Kidney (tissue), 14 donors: ENCODE data around the gene NOTUM. TPM values are rescaled to one million over a fixed set of nuclear protein-coding genes. Genes with fewer than 3 reads are reported as not detected.

Experiments
- DNase-seq, 5 donors: peaks; one replicate each; pipeline ENCODE4 v3.0.0-alpha.2; 2013 to 2020
- FAIRE-seq: peaks from 2 replicates; lab custom pipeline; 2012; peaks lifted over from hg19 to GRCh38; lab: Jason Lieb, UNC
- H3K27ac ChIP-seq, 2 donors: one replicate each; pipeline ENCODE4 v1.7.0; 2013; ENCODE audit warnings: low read depth in 2 of 2, low read length in 2 of 2, inconsistent platforms in 1 of 2
- H3K27me3 ChIP-seq: one replicate; pipeline ENCODE4 v1.7.1; 2013; ENCODE audit warnings: low read length, inconsistent platforms; ENCODE audit not compliant: control insufficient read depth, insufficient read depth
- H3K36me3 ChIP-seq, 3 donors: one replicate each; pipeline versions ENCODE4 v1.7.0 to v1.7.1; 2013; ENCODE audit warnings: low read length in 3 of 3, control low read depth in 1 of 3, inconsistent platforms in 1 of 3; ENCODE audit not compliant: insufficient read depth in 3 of 3, control insufficient read depth in 2 of 3
- H3K4me1 ChIP-seq, 3 donors: one replicate each; pipeline versions ENCODE4 v1.7.0 to v1.7.1; 2013; ENCODE audit warnings: low read length in 3 of 3, inconsistent platforms in 1 of 3, low read depth in 1 of 3; ENCODE audit not compliant: control insufficient read depth in 2 of 3, insufficient read depth in 2 of 3
- H3K4me3 ChIP-seq, 3 donors: one replicate each; pipeline versions ENCODE4 v1.7.0 to v1.8.1; 2013; ENCODE audit warnings: low read length in 3 of 3, control low read depth in 1 of 3, inconsistent platforms in 1 of 3
- H3K9ac ChIP-seq, 3 donors: one replicate each; pipeline versions ENCODE4 v1.7.0 to v1.7.1; 2013; ENCODE audit warnings: low read length in 3 of 3, control low read depth in 1 of 3, inconsistent platforms in 1 of 3
- H3K9me3 ChIP-seq, 3 donors: one replicate each; pipeline versions ENCODE4 v1.7.0 to v1.7.1; 2013; ENCODE audit warnings: low read length in 3 of 3, control low read depth in 1 of 3, inconsistent platforms in 1 of 3; ENCODE audit not compliant: control insufficient read depth in 2 of 3, insufficient read depth in 1 of 3
- intact Hi-C: fragments of 100-400 bp; cut with DNase I; formaldehyde crosslinking; loops from one replicate; pipeline ENCODE4 v1.11.1; 2022
- polyA plus RNA-seq: library from polyadenylated mRNA; stranded (reverse); fragments of 350-450 nt; fragmentation: Illumina TruSeq; extraction: RNeasy Lipid Tissue Mini Kit (QIAGEN cat#74804); gene quantifications from one replicate; pipeline ENCODE4 v1.2.3, GENCODE V29; 2014; ENCODE audit warnings: low read depth, low replicate concordance; ENCODE audit not compliant: insufficient read depth
- total RNA-seq: library from RNA; stranded (reverse); fragmentation: NEBNext Ultra II Directional; extraction: Animal tissue kit (Norgen Biotek cat#: 25700); gene quantifications from one replicate; pipeline ENCODE4 v1.2.1, GENCODE V29; 2021
- TF ChIP-seq, protein P1 (sequence below): IDR thresholded peaks from 3 replicates; pipeline ENCODE4 v1.5.1; 2012; ENCODE audit warnings: mild to moderate bottlenecking, moderate library complexity, borderline replicate concordance; ENCODE audit not compliant: insufficient read depth; ENCODE audit errors: extremely low read depth
- donor health status: control.
- donor health status: control.
- donor health status: control.
- donor health status: control.
- donor health status: control.
- donor health status: DM: yes; HTN: yes; CAD: no.
- donor health status: Normal renal cell carcinoma (clear cell type).

The NOTUM gene
- total and polyA plus RNA-seq, 2 donors from 2014 or later = not detected

DNA sequence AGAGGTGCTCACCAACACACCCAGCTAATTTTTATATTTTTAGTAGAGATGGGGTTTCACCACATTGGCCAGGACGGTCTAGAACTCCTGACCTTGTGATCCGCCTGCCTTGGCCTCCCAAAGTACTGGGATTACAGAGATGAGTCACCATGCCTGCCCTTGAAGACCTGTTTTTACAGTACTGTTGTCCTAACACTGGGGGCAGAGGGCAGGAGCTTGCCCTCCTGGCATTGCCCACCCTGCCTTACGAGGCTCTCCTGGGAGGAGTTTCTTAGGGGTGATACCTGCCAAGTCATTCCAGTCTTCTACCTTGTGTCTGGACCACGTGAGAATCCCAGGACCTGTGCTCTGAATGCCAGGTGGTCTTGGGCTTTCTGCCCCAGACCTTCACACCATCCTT is 19.1 kb upstream of the NOTUM start:
- TF ChIP-seq, protein P1, sequence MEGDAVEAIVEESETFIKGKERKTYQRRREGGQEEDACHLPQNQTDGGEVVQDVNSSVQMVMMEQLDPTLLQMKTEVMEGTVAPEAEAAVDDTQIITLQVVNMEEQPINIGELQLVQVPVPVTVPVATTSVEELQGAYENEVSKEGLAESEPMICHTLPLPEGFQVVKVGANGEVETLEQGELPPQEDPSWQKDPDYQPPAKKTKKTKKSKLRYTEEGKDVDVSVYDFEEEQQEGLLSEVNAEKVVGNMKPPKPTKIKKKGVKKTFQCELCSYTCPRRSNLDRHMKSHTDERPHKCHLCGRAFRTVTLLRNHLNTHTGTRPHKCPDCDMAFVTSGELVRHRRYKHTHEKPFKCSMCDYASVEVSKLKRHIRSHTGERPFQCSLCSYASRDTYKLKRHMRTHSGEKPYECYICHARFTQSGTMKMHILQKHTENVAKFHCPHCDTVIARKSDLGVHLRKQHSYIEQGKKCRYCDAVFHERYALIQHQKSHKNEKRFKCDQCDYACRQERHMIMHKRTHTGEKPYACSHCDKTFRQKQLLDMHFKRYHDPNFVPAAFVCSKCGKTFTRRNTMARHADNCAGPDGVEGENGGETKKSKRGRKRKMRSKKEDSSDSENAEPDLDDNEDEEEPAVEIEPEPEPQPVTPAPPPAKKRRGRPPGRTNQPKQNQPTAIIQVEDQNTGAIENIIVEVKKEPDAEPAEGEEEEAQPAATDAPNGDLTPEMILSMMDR = no peak
- no peaks in the 10 kb centered on the region for H3K9me3 ChIP-seq
- DNase-seq (no peak), FAIRE-seq (no peak)
- H3K27me3 ChIP-seq = no peaks in the 10 kb centered on the region
- H3K27ac ChIP-seq = no peak overlapping the region
- H3K36me3 ChIP-seq = peaks cover 3% of the 10 kb centered on the region in 3 donors
- H3K9ac ChIP-seq = no peak overlapping the region
- H3K4me3 ChIP-seq = no peak overlapping the region
- H3K4me1 ChIP-seq = peaks cover 0 to 12% (median 11%) of the 10 kb centered on the region in 3 donors
- intact Hi-C loops = no loop called here

DNA sequence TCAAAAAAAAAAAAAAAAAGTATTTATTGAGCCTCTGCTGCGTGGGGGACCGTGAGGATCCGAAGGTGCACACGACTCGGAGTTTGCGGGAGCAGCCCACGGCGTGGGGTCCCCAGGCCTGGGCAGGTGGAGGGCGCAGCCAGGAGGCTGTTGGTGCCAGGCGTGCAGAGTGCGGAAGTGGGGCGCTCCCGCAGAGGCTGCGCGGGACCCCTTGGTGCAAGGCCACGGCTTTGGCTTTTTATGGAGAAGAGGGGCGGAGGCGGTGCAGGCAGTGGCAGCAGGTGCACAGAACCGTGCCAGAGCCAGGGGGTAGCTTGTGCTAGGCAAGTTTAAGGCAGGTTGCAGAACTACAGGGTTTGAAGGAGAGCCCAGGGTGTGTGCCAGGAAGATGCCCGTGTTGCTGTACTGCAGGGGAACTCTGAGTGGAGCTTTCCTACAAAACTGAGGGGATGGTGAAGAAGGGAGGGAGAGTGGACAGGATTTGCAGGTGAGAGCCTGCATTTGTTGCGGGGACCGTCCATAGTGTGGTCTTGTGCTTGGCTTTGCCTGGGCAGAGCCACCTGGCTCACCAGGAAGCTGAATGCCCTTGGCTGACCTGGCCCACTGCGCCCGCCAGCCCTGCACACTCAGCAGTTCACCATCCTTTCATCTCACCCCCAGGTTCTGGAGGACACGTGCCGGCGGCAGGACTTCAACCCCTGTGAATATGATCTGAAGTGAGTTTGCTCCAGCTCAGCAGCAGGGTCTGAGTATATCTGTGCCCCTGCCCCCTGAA is 17.7 kb upstream of the NOTUM start:
- Histone ChIP-seq H3K9me3 (no peaks in the 10 kb centered on the region), H3K9ac (peak overlapping the region in 1 of 3 donors; percentile 8), H3K36me3 (no peaks in the 10 kb centered on the region), H3K27me3 (no peaks in the 10 kb centered on the region), H3K4me1 (peaks cover 0 to 12% (median 11%) of the 10 kb centered on the region in 3 donors), H3K4me3 (peak overlapping the region in 1 of 3 donors; percentile 69), H3K27ac (peak overlapping the region in 1 of 2 donors; percentile 22)
- FAIRE-seq (no peak), DNase-seq (peak in 1 of 5 donors; percentile 67)
- TF ChIP-seq, protein P1 = no peak
- intact Hi-C loops = no loop called here

DNA sequence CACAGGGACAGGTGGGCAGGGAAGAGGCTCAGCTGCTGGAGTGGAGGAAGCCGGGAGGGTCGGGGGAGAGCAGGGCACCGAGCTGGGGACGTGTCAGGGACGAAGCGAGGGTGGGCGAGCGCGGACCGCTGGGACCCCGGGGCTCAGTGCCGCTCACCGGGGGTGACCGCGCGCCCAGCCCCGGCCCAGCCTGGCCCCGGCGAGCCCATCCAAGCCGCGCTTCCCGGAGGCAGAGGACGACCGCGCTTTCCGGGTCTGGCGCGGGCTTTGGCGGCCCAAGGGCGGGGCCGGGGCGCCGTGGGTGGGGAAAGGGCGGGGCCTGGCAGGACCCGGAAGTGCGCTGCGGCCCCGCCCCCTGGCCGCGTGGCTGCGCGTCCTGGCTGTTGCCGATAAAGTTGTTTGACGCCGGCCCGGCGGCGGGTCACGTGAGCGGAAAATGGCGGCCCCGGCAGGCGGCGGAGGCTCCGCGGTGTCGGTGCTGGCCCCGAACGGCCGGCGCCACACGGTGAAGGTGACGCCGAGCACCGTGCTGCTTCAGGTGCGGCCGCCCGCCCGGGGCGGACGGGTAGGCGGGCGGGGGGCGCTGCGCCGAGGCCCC is 16.3 kb upstream of the NOTUM start, which contains the start of gene ASPSCR1:
TSS of gene ASPSCR1 (plus strand) at position 419 of the 598 bp plus-strand sequence. CDS start at position 437, 18 bp downstream.
- Histone ChIP-seq H3K4me1 (peaks cover 0 to 12% (median 11%) of the 10 kb centered on the region in 3 donors), H3K27ac (peak within 1 kb of the TSS; percentile 85 to 89), H3K9ac (peak within 1 kb of the TSS in 2 of 3 donors; percentile 12 to 77), H3K36me3 (no peaks in the 10 kb centered on the region), H3K4me3 (peak within 1 kb of the TSS; percentile 29 to 69 (median 56)), H3K27me3 (no peaks in the 10 kb centered on the region), H3K9me3 (peaks cover 0 to 3% (median 0%) of the 10 kb centered on the region in 3 donors)
- intact Hi-C loops = no loop called here
- TF ChIP-seq, protein P1 = no peak
- no peak for FAIRE-seq
- peak; percentile 92 to 97 (median 95) for DNase-seq
